HepG2 (cell line): ENCODE measurements around the gene MTPN. TPM values are rescaled to one million over a fixed set of nuclear protein-coding genes. Genes with fewer than 3 reads are reported as not detected.

ENCODE experiments used
- ATF6 ChIP-seq: sonication (generic); formaldehyde crosslinking; conservative IDR thresholded peaks from 2 replicates; pipeline ENCODE4 v1.4.0; 2020; ENCODE audit warnings: missing genetic modification reagents
- BCL3 ChIP-seq: sonication (generic); formaldehyde crosslinking; IDR thresholded peaks from 2 replicates; pipeline ENCODE4 v1.5.1; 2020; ENCODE audit warnings: mild to moderate bottlenecking, missing genetic modification reagents, moderate library complexity
- FOSL1 ChIP-seq: sonication (generic); formaldehyde crosslinking; IDR thresholded peaks from 2 replicates; pipeline ENCODE4 v1.9.0; 2021; ENCODE audit warnings: missing genetic modification reagents, borderline replicate concordance
- FOXC1 ChIP-seq: sonication (generic); formaldehyde crosslinking; IDR thresholded peaks from 2 replicates; pipeline ENCODE4 v1.8.0; 2022; ENCODE audit warnings: mild to moderate bottlenecking, missing genetic modification reagents, borderline replicate concordance
- HNRNPLL ChIP-seq: fragments of 200-400 bp; formaldehyde crosslinking; IDR thresholded peaks from 2 replicates; pipeline ENCODE4 v1.6.1; 2017; ENCODE audit warnings: mild to moderate bottlenecking, low read depth, low read length; ENCODE audit not compliant: poor library complexity, severe bottlenecking
- LCORL ChIP-seq, 2 experiments: fragments of 450-650 bp in 1 of 2; sonication (generic) in 1 of 2; formaldehyde crosslinking in 1 of 2; IDR thresholded peaks; 2 replicates each; pipeline versions ENCODE4 v1.5.0 to v1.6.1; 2017 to 2020; ENCODE audit warnings: antibody characterized with exemption in 1 of 2, missing genetic modification reagents in 1 of 2
- NR2C2 ChIP-seq: sonication (generic); formaldehyde crosslinking; IDR thresholded peaks from 2 replicates; pipeline ENCODE4 v1.4.0; 2020; ENCODE audit warnings: missing genetic modification reagents, mild to moderate bottlenecking, moderate library complexity, borderline replicate concordance
- REPIN1 ChIP-seq: sonication (generic); formaldehyde crosslinking; IDR thresholded peaks from 2 replicates; pipeline ENCODE4 v1.8.0; 2022; ENCODE audit warnings: missing genetic modification reagents, low read depth, mild to moderate bottlenecking, borderline replicate concordance
- SIN3A ChIP-seq: IDR thresholded peaks from 2 replicates; pipeline ENCODE4 v1.6.1; 2011; ENCODE audit warnings: low read depth, mild to moderate bottlenecking, control low read depth, low read length, borderline replicate concordance
- SIX1 ChIP-seq: sonication (generic); formaldehyde crosslinking; IDR thresholded peaks from 2 replicates; pipeline ENCODE4 v1.4.0; 2020; ENCODE audit warnings: missing genetic modification reagents, borderline replicate concordance
- SMAD1 ChIP-seq: sonication (generic); formaldehyde crosslinking; IDR thresholded peaks from 2 replicates; pipeline ENCODE4 v1.4.0; 2020; ENCODE audit warnings: missing genetic modification reagents, low read depth, mild to moderate bottlenecking, borderline replicate concordance
- SP2 ChIP-seq: sonication (generic); formaldehyde crosslinking; IDR thresholded peaks from 2 replicates; pipeline ENCODE4 v1.5.1; 2020; ENCODE audit warnings: mild to moderate bottlenecking, missing genetic modification reagents
- TMF1 ChIP-seq: sonication (generic); formaldehyde crosslinking; IDR thresholded peaks from 2 replicates; pipeline ENCODE4 v1.8.1; 2022; ENCODE audit warnings: low read depth, missing genetic modification reagents
- ZBTB3 ChIP-seq: sonication (generic); formaldehyde crosslinking; IDR thresholded peaks from 2 replicates; pipeline ENCODE4 v1.4.0; 2020; ENCODE audit warnings: low read depth, mild to moderate bottlenecking, moderate library complexity, missing genetic modification reagents, borderline replicate concordance
- ZC3H13 ChIP-seq: sonication (generic); formaldehyde crosslinking; IDR thresholded peaks from 2 replicates; pipeline ENCODE4 v1.8.1; 2023; ENCODE audit warnings: mild to moderate bottlenecking, missing genetic modification reagents, moderate library complexity
- ZNF12 ChIP-seq: sonication (generic); formaldehyde crosslinking; IDR thresholded peaks from 2 replicates; pipeline ENCODE4 v1.5.0; 2020; ENCODE audit warnings: missing genetic modification reagents
- ZNF251 ChIP-seq: sonication (generic); formaldehyde crosslinking; IDR thresholded peaks from 2 replicates; pipeline ENCODE4 v1.9.0; 2021; ENCODE audit warnings: mild to moderate bottlenecking, missing genetic modification reagents
- ZNF30 ChIP-seq: sonication (generic); formaldehyde crosslinking; IDR thresholded peaks from 2 replicates; pipeline ENCODE4 v1.5.0; 2020; ENCODE audit warnings: mild to moderate bottlenecking, missing genetic modification reagents
- ZNF33A ChIP-seq: sonication (generic); formaldehyde crosslinking; IDR thresholded peaks from 2 replicates; pipeline ENCODE4 v1.5.1; 2020; ENCODE audit warnings: missing genetic modification reagents, mild to moderate bottlenecking, moderate library complexity, borderline replicate concordance
- ZNF367 ChIP-seq: sonication (generic); formaldehyde crosslinking; IDR thresholded peaks from 2 replicates; pipeline ENCODE4 v1.4.0; 2020; ENCODE audit warnings: missing genetic modification reagents, borderline replicate concordance
- ZNF441 ChIP-seq: sonication (generic); formaldehyde crosslinking; IDR thresholded peaks from 2 replicates; pipeline ENCODE4 v1.7.0; 2021; ENCODE audit warnings: missing genetic modification reagents, borderline replicate concordance
- ZNF639 ChIP-seq: conservative IDR thresholded peaks from 2 replicates; pipeline ENCODE4 v1.6.1; 2018; ENCODE audit warnings: missing genetic modification reagents
- ZNF766 ChIP-seq: sonication (generic); formaldehyde crosslinking; IDR thresholded peaks from 2 replicates; pipeline ENCODE4 v1.5.0; 2020; ENCODE audit warnings: missing genetic modification reagents, borderline replicate concordance
- ZSCAN30 ChIP-seq: sonication (generic); formaldehyde crosslinking; IDR thresholded peaks from 2 replicates; pipeline ENCODE4 v1.5.0; 2020; ENCODE audit warnings: mild to moderate bottlenecking, missing genetic modification reagents
- polyA plus RNA-seq, 8 experiments: library from polyadenylated mRNA; depleted of rRNA in 3 of 8; stranded (reverse) in 7 of 8; unstranded in 1 of 8; fragments of >200 nt; fragmentation: Illumina TruSeq in 4 of 8; extraction: Trizol in 4 of 8; gene quantifications; 2 replicates each; pipeline versions ENCODE4 v1.2.1 to v1.2.3, GENCODE V29; 2011 to 2016; ENCODE audit warnings: low read depth in 4 of 8, missing spikeins in 1 of 8, mixed read lengths in 1 of 8; ENCODE audit not compliant: insufficient read depth in 1 of 8
- total RNA-seq, 5 experiments: library from RNA; depleted of rRNA; stranded (reverse); fragments of >200 nt; fragmentation: Illumina TruSeq; extraction: Trizol; gene quantifications; 2 replicates each; pipeline ENCODE4 v1.2.3, GENCODE V29; 2016; ENCODE audit warnings: low read depth in 1 of 5
- TF ChIP-seq, protein P1 (sequence below): sonication (generic); formaldehyde crosslinking; IDR thresholded peaks from 2 replicates; pipeline ENCODE4 v1.4.0; 2020; ENCODE audit warnings: mild to moderate bottlenecking, missing genetic modification reagents

The MTPN gene
- total and polyA plus RNA-seq, 2 of the 13 experiments (the other 11 are each of a cell fraction or from before 2014, with no cell fraction given), result 31.1 to 71.7 TPM

GRCh38 chr7:135976312-135977006 is 700 bp downstream of the MTPN start (continued):
- TF ChIP-seq BCL3 (CRISPR knock-in tag) (no peak), ZNF367 (CRISPR knock-in tag) (no peak), ZBTB3 (no peak), ZNF12 (CRISPR knock-in tag) (no peak), ZNF639 (CRISPR knock-in tag) (no peak), ZC3H13 (CRISPR knock-in tag) (no peak), ZNF33A (CRISPR knock-in tag) (no peak), SMAD1 (CRISPR knock-in tag) (no peak), ZNF766 (CRISPR knock-in tag) (no peak), TMF1 (no peak), ATF6 (CRISPR knock-in tag) (no peak), SIX1 (CRISPR knock-in tag) (no peak), SP2 (no peak), LCORL (IDR thresholded peaks at IDR 0.05) (no peak), LCORL (CRISPR knock-in tag; IDR thresholded peaks at IDR 0.05) (0 out of 2 replicates have a peak, but pooled peaks have one; percentile 24), ZSCAN30 (CRISPR knock-in tag) (no peak), FOXC1 (CRISPR knock-in tag) (no peak), REPIN1 (CRISPR knock-in tag) (0 out of 2 replicates have a peak, but pooled peaks have one; percentile 19), ZNF30 (CRISPR knock-in tag) (no peak), ZNF251 (no peak), HNRNPLL (no peak), ZNF441 (CRISPR knock-in tag) (no peak), NR2C2 (CRISPR knock-in tag) (no peak), SIN3A (0 out of 2 replicates have a peak, but pooled peaks have one; percentile 54), FOSL1 (CRISPR knock-in tag) (no peak)
- TF ChIP-seq, protein P1, sequence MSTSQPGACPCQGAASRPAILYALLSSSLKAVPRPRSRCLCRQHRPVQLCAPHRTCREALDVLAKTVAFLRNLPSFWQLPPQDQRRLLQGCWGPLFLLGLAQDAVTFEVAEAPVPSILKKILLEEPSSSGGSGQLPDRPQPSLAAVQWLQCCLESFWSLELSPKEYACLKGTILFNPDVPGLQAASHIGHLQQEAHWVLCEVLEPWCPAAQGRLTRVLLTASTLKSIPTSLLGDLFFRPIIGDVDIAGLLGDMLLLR (CRISPR knock-in tag), result no peak
